Smooth muscle cell (in vitro differentiated cells): ENCODE data around the gene KRTAP3-1. TPM values are rescaled to one million over a fixed set of nuclear protein-coding genes. Genes with fewer than 3 reads are reported as not detected.

Source experiments
- DNase-seq: peaks from one replicate; lab custom pipeline; 2025; ENCODE audit not compliant: unreplicated experiment; lab: John Stamatoyannopoulos, UW
- H2AFZ ChIP-seq: fragments of 200-600 bp; sonication (generic); 2 replicates; pipeline ENCODE4 v1.6.0; 2016; ENCODE audit warnings: antibody characterized with exemption, low read depth, mild to moderate bottlenecking
- H3F3A ChIP-seq: fragments of 200-600 bp; sonication (generic); 2 replicates; pipeline ENCODE4 v1.6.0; 2017; ENCODE audit warnings: antibody characterized with exemption, low read depth
- H3K27ac ChIP-seq: fragments of 200-600 bp; sonication (generic); 2 replicates; pipeline ENCODE4 v1.5.1; 2016; ENCODE audit warnings: low read depth, mild to moderate bottlenecking
- H3K27me3 ChIP-seq: fragments of 200-600 bp; sonication (generic); 2 replicates; pipeline ENCODE4 v1.6.1; 2016; ENCODE audit warnings: low read depth, mild to moderate bottlenecking
- H3K36me3 ChIP-seq: fragments of 200-600 bp; sonication (generic); 2 replicates; pipeline ENCODE4 v1.5.1; 2016; ENCODE audit warnings: low read depth
- H3K4me1 ChIP-seq: fragments of 200-600 bp; sonication (generic); 2 replicates; pipeline ENCODE4 v1.5.1; 2016; ENCODE audit warnings: low read depth
- H3K4me2 ChIP-seq: fragments of 200-600 bp; sonication (generic); 2 replicates; pipeline ENCODE4 v1.6.0; 2016; ENCODE audit warnings: mild to moderate bottlenecking
- H3K4me3 ChIP-seq: fragments of 200-600 bp; sonication (generic); 2 replicates; pipeline ENCODE4 v1.5.1; 2016; ENCODE audit warnings: mild to moderate bottlenecking
- H3K79me2 ChIP-seq: fragments of 200-600 bp; sonication (generic); 2 replicates; pipeline ENCODE4 v1.6.0; 2016; ENCODE audit warnings: low read depth, mild to moderate bottlenecking
- H3K9ac ChIP-seq: fragments of 200-600 bp; sonication (generic); 2 replicates; pipeline ENCODE4 v1.6.0; 2016; ENCODE audit warnings: low read depth
- H3K9me3 ChIP-seq: fragments of 200-600 bp; sonication (generic); replicated peaks from 2 replicates; pipeline ENCODE4 v1.5.1; 2016; ENCODE audit warnings: low read depth
- H4K20me1 ChIP-seq: fragments of 200-600 bp; sonication (generic); 2 replicates; pipeline ENCODE4 v1.6.0; 2016; ENCODE audit warnings: low read depth
- WGBS: methylation state at CpG from one replicate; pipeline ENCODE4 v1.1.7; 2016; ENCODE audit warnings: low lambda C conversion rate; 5-methylcytosine and 5-hydroxymethylcytosine counted together
- polyA plus RNA-seq: library from polyadenylated mRNA; unstranded; fragments of >200 nt; fragmentation: Nextera tagmentation; extraction: Ambion mirVana; gene quantifications from 2 replicates; pipeline ENCODE4 v1.2.1, GENCODE V29; 2016
- total RNA-seq: library from RNA; depleted of rRNA; stranded (reverse); fragments of >200 nt; gene quantifications from 2 replicates; pipeline ENCODE4 v1.2.3, GENCODE V29; 2014
- TF ChIP-seq, protein P1 (sequence below): fragments of 200-600 bp; sonication (generic); IDR thresholded peaks from 2 replicates; pipeline ENCODE4 v1.5.1; 2017; ENCODE audit warnings: borderline replicate concordance, mild to moderate bottlenecking, antibody characterized with exemption; ENCODE audit not compliant: insufficient read depth, poor library complexity, severe bottlenecking

The KRTAP3-1 gene
- total and polyA plus RNA-seq, 2 experiments from 2014 or later, result 0.29 to 0.49 TPM

- H2AFZ ChIP-seq, result no peak overlapping the region
- no peak overlapping the region for H3K9ac ChIP-seq
- H4K20me1 ChIP-seq, result no peaks in the 10 kb centered on the region
- H3F3A ChIP-seq, result no peaks in the 10 kb centered on the region
- H3K4me3 ChIP-seq, result no peak overlapping the region
- H3K27me3 ChIP-seq, result no peaks in the 10 kb centered on the region
- no peak for DNase-seq
- H3K9me3 ChIP-seq, result no peaks in the 10 kb centered on the region
- H3K4me1 ChIP-seq, result peaks cover 2% of the 10 kb centered on the region
- TF ChIP-seq, protein P1, sequence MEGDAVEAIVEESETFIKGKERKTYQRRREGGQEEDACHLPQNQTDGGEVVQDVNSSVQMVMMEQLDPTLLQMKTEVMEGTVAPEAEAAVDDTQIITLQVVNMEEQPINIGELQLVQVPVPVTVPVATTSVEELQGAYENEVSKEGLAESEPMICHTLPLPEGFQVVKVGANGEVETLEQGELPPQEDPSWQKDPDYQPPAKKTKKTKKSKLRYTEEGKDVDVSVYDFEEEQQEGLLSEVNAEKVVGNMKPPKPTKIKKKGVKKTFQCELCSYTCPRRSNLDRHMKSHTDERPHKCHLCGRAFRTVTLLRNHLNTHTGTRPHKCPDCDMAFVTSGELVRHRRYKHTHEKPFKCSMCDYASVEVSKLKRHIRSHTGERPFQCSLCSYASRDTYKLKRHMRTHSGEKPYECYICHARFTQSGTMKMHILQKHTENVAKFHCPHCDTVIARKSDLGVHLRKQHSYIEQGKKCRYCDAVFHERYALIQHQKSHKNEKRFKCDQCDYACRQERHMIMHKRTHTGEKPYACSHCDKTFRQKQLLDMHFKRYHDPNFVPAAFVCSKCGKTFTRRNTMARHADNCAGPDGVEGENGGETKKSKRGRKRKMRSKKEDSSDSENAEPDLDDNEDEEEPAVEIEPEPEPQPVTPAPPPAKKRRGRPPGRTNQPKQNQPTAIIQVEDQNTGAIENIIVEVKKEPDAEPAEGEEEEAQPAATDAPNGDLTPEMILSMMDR, result no peak
- H3K36me3 ChIP-seq, result no peaks in the 10 kb centered on the region
- no peak overlapping the region for H3K4me2 ChIP-seq
- H3K79me2 ChIP-seq, result no peaks in the 10 kb centered on the region
- H3K27ac ChIP-seq, result no peak overlapping the region
These were observed 33.4 kb downstream of the KRTAP3-1 start for GRCh38 chr17:40975516-40975915.

- Histone ChIP-seq H3K27me3 (no peaks in the 10 kb centered on the region), H3K4me2 (no peak overlapping the region), H4K20me1 (no peaks in the 10 kb centered on the region), H3K27ac (no peak overlapping the region), H3K4me1 (no peaks in the 10 kb centered on the region), H3K36me3 (no peaks in the 10 kb centered on the region), H2AFZ (no peak overlapping the region), H3K4me3 (no peak overlapping the region), H3K9ac (no peak overlapping the region), H3K79me2 (no peaks in the 10 kb centered on the region), H3K9me3 (no peaks in the 10 kb centered on the region), H3F3A (no peaks in the 10 kb centered on the region)
- 63% methylated on average over 2 of the region's 3 CpGs for WGBS
- no peak for DNase-seq
- TF ChIP-seq, protein P1, result no peak
These were observed 34.6 kb downstream of the KRTAP3-1 start for GRCh38 chr17:40974366-40974765.

DNA sequence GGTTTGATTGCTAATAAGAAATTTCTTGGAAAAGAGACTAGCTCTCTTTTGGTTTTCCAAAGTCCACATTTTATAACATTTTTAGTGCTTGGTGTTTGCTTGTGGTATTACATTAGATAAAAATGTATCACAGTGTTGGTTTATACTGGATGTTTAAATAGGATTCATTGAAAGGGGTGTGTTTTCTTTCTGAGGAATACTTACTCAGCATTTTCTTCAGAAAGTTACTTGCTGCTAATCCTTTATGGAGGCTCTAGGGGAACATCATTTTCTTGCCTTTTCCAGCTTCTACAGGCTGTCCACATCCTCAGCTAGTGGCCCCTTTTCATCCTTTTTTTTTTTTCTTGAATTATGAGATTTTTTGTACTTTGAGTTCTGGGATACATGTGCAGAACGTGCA lies 41.3 kb downstream of the KRTAP3-1 start:
- H3K4me1 ChIP-seq, result no peaks in the 10 kb centered on the region
- no peak overlapping the region for H3K9ac ChIP-seq
- H3F3A ChIP-seq, result no peaks in the 10 kb centered on the region
- WGBS, result 88% methylated on average over 1 of the region's 1 CpG
- no peak overlapping the region for H3K4me2 ChIP-seq
- H3K79me2 ChIP-seq, result no peaks in the 10 kb centered on the region
- H3K4me3 ChIP-seq, result no peak overlapping the region
- H3K36me3 ChIP-seq, result no peaks in the 10 kb centered on the region
- H3K27me3 ChIP-seq, result no peaks in the 10 kb centered on the region
- no peak overlapping the region for H2AFZ ChIP-seq
- TF ChIP-seq, protein P1, result no peak
- H3K27ac ChIP-seq, result no peak overlapping the region
- H3K9me3 ChIP-seq, result no peaks in the 10 kb centered on the region
- DNase-seq, result no peak
- H4K20me1 ChIP-seq, result no peaks in the 10 kb centered on the region

DNA sequence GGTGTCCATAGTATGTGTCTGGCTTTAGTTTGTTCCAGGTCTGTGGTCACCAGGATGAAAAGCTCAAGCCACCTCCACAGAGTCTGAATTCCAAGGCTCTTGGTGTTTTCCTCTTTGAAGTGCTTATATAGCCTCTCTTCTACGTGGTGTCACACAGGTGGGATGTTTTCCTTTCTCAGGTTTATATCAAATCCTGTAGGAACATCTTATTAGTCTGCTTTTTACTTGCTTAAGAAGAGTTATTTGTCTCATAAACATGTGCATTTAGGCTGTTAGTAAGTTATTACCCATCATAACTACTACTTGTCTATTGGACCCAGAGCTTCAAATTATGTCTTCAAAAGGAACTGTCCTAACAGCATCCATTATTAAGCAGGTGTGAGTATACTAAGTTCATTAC lies 42.1 kb downstream of the KRTAP3-1 start, which contains the start of gene KRT39:
KRT39 (minus strand) TSS at position 101 of the 400 bp plus-strand sequence; CDS start at position 9, 92 bp downstream.
- Histone ChIP-seq H3K4me2 (no peak within 1 kb of the TSS), H3K27ac (no peak within 1 kb of the TSS), H3K4me3 (no peak within 1 kb of the TSS), H4K20me1 (no peaks in the 10 kb centered on the region), H3K9ac (no peak within 1 kb of the TSS), H3K9me3 (no peaks in the 10 kb centered on the region), H2AFZ (no peak within 1 kb of the TSS), H3K4me1 (no peaks in the 10 kb centered on the region), H3K36me3 (no peaks in the 10 kb centered on the region), H3K27me3 (no peaks in the 10 kb centered on the region), H3F3A (no peaks in the 10 kb centered on the region), H3K79me2 (no peaks in the 10 kb centered on the region)
- TF ChIP-seq, protein P1, result no peak
- 94% methylated on average over 1 of the region's 1 CpG for WGBS
- no peak for DNase-seq
